Measurements from ENCODE around the gene SLC25A51.
"Not testable (repeated sequence)": the region's sequence is repeated elsewhere in the genome, so short reads cannot be mapped to it uniquely, and the experiment has no call there.

The SLC25A51 gene

GRCh38 chr9:37919956-37920335 lies 16.0 kb upstream of the SLC25A51 start:
- DNase-seq (ENCODE audit: low spot score) = no peak

DNA sequence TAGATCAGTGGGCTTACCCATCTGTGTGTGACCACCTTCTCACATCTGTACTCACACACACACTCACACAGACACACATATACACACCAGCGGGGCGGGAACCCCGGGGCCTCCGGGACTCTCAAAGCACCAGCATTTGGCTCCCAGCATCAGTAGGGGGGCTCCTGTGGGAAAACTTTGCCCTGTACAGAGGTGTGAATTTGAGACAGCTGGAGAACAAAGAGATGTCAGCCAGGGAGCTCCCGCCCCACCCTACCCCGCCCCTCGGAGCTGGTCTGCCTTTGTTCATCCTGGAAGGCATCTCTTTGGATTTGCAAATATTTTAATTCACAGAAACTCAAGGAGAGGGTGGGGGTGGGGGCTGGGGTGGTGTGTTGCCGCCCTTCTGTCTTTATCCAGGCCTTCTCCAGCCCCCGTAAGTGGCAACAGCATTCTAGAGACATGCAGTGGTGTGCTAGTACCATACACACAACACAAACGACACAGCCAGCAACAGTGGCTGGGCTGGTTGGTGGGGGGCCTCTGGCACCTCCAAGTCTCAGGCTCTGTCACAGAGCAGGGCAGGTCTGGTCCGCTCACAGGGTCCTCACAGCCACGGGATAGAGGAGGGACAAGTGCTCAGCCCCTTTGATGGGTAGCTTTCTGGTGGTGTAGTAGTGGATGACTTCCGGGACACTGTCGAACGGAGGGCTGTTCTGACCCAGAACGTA lies 15.5 kb upstream of the SLC25A51 start:
- no peak for DNase-seq (ENCODE audit: low spot score)

GRCh38 chr9:37918665-37919170 lies 14.8 kb upstream of the SLC25A51 start:
- no peak for DNase-seq (ENCODE audit: low spot score)

GRCh38 chr9:37917801-37918664 lies 14.1 kb upstream of the SLC25A51 start:
- DNase-seq (ENCODE audit: low spot score) = no peak

- DNase-seq (ENCODE audit: low spot score) = no peak
Measured at GRCh38 chr9:37917313-37917731, 13.4 kb upstream of the SLC25A51 start.

GRCh38 chr9:37916471-37917312 lies 12.8 kb upstream of the SLC25A51 start:
- no peak for DNase-seq (ENCODE audit: low spot score)

DNA sequence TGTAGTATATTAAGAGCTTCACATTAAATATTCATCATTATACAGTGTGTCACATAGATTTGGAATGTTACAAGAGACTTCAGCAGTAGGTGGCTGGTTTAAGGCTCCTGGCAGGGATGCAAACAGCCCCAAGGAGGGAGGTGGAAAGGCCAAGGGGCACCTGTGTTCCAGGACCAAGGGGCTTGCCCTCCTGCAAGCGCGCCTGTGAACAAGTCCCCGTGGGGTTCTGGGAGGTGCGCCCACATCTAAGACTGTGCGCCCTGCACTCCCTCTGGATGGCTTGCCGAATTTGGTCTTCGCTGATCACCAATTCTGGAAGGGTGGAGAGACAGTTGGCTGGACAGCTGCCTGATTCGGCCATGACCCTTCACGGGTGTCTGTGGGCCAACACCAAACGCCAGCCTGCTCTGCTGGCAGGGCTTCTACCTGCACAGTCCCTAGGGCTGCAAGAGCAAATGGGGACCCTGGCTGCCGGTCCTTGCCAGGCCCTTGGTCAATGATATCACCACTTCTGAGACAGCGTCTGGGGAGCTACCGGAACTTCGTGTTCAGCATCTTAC lies 12.1 kb upstream of the SLC25A51 start:
- no peak for DNase-seq (ENCODE audit: low spot score)

- no peak for DNase-seq (ENCODE audit: low spot score)
Measured at GRCh38 chr9:37914701-37915358, 10.9 kb upstream of the SLC25A51 start.

DNA sequence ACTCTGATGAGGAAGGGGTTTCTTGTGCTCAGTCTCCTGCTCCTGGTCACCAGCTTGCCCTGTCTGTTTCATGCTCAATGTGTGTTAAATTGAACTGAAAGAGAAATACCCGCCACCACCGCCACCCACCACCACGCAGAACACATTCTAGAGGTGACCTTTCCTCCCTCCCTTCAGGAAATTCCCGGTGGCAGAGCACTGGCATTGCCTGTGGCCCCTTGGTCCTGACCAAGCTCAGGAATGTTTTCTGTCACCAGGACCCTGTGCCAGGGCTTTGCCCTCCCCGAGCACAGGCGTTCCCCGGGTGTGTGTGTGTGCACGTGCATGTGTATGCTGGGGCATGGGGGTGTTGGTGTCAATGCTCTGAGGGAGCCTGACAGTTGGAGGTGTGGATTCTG lies 10.2 kb upstream of the SLC25A51 start:
- DNase-seq (ENCODE audit: low spot score) = no peak

GRCh38 chr9:37913480-37914153 lies 9.7 kb upstream of the SLC25A51 start:
- peak; percentile 94 for DNase-seq (ENCODE audit: low spot score)

- no peak for DNase-seq (ENCODE audit: low spot score)
Measured at GRCh38 chr9:37911271-37911681, 7.3 kb upstream of the SLC25A51 start.

DNA sequence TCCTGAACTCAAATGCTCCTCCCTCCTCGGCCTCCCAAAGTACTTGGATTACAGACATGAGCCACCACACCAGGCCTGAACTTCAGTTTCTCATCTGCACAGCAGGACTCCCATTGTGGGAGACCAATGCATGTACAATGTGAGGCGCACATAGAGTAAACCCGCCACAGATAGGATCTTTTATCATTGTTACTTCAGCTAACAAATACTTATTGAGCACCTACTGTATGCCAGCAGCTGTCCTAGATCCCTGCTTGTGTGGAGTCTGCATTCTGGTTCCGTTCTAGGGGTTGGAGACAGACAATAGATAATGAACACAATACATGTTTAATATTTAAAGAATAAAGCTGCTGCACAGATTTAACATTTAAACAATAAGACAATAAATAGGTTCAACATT lies 6.3 kb upstream of the SLC25A51 start:
- DNase-seq (ENCODE audit: low spot score) = no peak

DNA sequence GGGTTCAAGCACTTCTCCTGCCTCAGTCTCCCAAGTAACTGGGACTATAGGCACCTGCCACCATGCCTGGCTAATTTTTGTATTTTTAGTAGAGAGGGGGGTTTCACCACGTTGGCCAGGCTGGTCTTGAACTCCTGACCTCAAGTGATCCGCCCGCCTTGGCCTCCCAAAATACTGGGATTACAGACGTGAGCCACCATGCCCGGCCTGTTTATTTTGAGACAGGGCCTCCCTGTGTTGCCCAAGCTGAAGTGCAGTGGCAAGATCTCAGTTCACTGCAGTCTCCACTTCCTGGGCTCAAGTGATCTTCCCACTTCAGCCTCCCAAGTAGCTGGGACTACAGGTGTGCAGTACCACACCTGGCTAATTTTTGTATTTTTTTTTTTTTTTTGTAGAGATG lies 5.9 kb upstream of the SLC25A51 start:
- not testable (repeated sequence) for DNase-seq (ENCODE audit: low spot score)

DNA sequence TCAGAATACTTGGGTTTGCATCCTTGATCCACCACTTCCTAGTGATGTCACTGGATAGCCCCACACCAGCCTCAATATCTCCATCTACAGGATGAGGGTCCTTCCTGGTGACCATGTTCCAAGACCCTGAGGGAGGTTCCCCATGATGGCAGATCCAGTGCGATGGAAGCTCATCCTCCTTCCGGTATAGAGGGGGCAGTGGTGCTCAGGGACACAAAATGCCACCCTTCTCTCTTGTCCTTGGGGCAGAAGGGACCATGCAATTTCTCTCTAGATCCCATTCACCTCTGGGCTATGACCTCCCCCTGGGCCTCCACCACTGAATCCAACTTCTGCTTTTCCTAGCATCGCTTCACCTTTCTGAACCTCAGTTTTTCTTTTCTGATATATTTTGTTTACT lies 5.4 kb upstream of the SLC25A51 start:
- DNase-seq (ENCODE audit: low spot score) = peak; percentile 15

GRCh38 chr9:37908698-37909186 lies 4.8 kb upstream of the SLC25A51 start:
- no peak for DNase-seq (ENCODE audit: low spot score)

GRCh38 chr9:37908283-37908682 lies 4.4 kb upstream of the SLC25A51 start:
- DNase-seq (ENCODE audit: low spot score) = no peak

DNA sequence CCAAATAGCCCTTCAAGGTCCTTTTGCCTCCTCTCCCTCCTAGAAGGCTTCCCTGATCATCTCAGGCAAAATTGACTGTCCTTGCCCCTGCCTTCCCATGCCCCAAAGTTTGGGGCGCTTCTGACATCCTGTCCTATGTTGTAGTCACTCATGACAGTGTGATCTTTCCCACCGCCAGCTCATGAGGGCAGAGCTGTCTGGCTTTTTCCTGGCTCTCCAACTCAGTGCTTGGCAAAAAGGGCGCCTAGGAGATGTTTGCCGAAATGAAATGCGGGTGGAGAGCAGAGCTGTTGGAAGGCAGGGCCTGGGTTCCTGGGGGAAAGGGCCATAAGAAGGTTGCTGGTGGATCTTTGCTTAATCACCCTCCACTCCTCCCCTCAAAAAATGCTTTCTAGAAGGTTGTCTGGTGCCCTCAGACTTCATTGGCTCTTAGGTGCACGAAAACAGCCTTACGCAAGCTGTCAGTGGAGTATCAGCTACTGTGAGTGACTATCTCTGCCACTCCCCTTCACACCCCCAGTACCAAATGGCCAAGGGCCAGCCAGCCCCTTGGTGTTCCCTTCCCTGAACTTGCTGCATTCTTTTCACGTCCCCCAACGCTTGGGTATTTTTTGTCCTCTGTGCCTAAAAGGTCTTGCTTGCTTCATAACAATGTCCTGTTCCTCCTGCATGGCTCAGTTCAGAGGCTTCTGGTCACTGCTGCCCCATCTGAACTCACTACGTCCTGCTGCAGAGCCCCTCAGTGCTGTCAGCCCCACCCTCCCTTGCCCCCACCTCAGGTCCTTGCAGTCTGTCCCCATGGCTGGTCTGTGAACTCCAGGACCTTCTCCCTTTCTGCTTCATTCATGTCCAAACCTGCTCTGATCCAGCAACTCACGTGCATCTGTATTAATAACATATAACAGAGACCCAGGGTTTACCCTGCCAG lies 2.6 kb upstream of the SLC25A51 start:
- DNase-seq (ENCODE audit: low spot score) = no peak

- DNase-seq (ENCODE audit: low spot score) = no peak
Measured at GRCh38 chr9:37905776-37906175, 1.8 kb upstream of the SLC25A51 start.

DNA sequence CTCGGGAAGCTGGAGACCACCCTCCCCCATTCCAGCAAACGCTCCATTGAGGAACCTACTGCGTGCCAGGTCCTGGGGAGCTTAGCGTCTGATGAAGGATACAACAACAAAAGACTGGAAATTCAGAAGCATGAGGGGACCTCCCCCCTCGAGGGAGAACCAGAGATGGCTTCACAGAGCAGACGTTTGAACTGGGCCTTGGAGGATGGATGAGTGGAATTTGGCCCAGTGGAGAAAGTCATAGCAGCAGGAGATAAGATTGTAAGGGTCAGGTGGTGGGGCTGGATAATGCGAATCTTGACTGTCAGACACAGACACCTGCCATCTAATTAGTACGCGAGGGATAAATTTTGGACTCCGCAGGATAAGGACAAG lies 1.2 kb upstream of the SLC25A51 start:
- no peak for DNase-seq (ENCODE audit: low spot score)

Measured in ecto neural progenitor cell (in vitro differentiated cells).